DMS 273 treated with DMSO at 0.1 percent for 48 hours (cell line): ENCODE data around the gene ZNF683.
"Not testable (repeated sequence)": the region's sequence is repeated elsewhere in the genome, so short reads cannot be mapped to it uniquely, and the experiment has no call there.

Experiments used
- DNase-seq: peaks from one replicate; lab custom pipeline; 2025; lab: John Stamatoyannopoulos, UW

The ZNF683 gene

GRCh38 chr1:26385063-26385462, 12.5 kb upstream of the ZNF683 start:
- DNase-seq = not testable (repeated sequence)

GRCh38 chr1:26384076-26384475, 11.5 kb upstream of the ZNF683 start:
- no peak for DNase-seq

GRCh38 chr1:26378879-26379251, 6.3 kb upstream of the ZNF683 start:
- no peak for DNase-seq

- no peak for DNase-seq
Observed at GRCh38 chr1:26378088-26378878, 5.7 kb upstream of the ZNF683 start.

GRCh38 chr1:26376050-26376449, 3.5 kb upstream of the ZNF683 start:
- no peak for DNase-seq

GRCh38 chr1:26375081-26375480, 2.5 kb upstream of the ZNF683 start:
- no peak for DNase-seq

- not testable (repeated sequence) for DNase-seq
Observed at GRCh38 chr1:26374361-26374760, 1.8 kb upstream of the ZNF683 start.

GRCh38 chr1:26373789-26374188, 1.2 kb upstream of the ZNF683 start:
- no peak for DNase-seq

GRCh38 chr1:26373281-26373680, 731 bp upstream of the ZNF683 start:
- DNase-seq = no peak

GRCh38 chr1:26372039-26372438, 511 bp downstream of the ZNF683 start:
- DNase-seq = no peak

- no peak for DNase-seq
Observed at GRCh38 chr1:26370591-26371382, 1.8 kb downstream of the ZNF683 start.

GRCh38 chr1:26368486-26368885, 4.1 kb downstream of the ZNF683 start:
- DNase-seq = no peak

GRCh38 chr1:26368006-26368405, 4.5 kb downstream of the ZNF683 start:
- DNase-seq = no peak

GRCh38 chr1:26367441-26367840, 5.1 kb downstream of the ZNF683 start:
- DNase-seq = no peak

- DNase-seq = no peak
Observed at GRCh38 chr1:26364956-26365355, 7.6 kb downstream of the ZNF683 start.

- no peak for DNase-seq
Observed at GRCh38 chr1:26363549-26364448, 8.8 kb downstream of the ZNF683 start.

GRCh38 chr1:26362331-26362730, 10.2 kb downstream of the ZNF683 start:
- DNase-seq = no peak

- DNase-seq = no peak
Observed at GRCh38 chr1:26361605-26362122, 10.9 kb downstream of the ZNF683 start.

GRCh38 chr1:26360807-26361604, 11.5 kb downstream of the ZNF683 start:
- DNase-seq = no peak

GRCh38 chr1:26359981-26360806, 12.4 kb downstream of the ZNF683 start:
- DNase-seq = no peak
